Measurements from ENCODE around the gene C22orf15.

- TF ChIP-seq TAF1 (IDR thresholded peaks at IDR 0.05; ENCODE audit: low read depth) (no peak), RAD21 (IDR thresholded peaks at IDR 0.05; ENCODE audit: low read depth) (no peak)
These were observed 17.0 kb upstream of the C22orf15 start for GRCh38 chr22:23745791-23746190.
